T-helper 2 cell treated with Interferon-gamma antibody and Interleukin-4, amounts not matched to agents 100 ng/mL and 5 ng/mL, for 36 hours (primary cell): ENCODE measurements around the gene MCCD1. TPM values are rescaled to one million over a fixed set of nuclear protein-coding genes. Genes with fewer than 3 reads are reported as not detected.

ENCODE experiments used
- intact Hi-C: fragments of 100-400 bp; cut with micrococcal nuclease; formaldehyde crosslinking; loops from one replicate; pipeline ENCODE4 v1.15.1; 2023
- total RNA-seq: library from RNA; stranded (reverse); gene quantifications from 2 replicates; pipeline ENCODE4 v1.2.3, GENCODE V29; 2022

Gene MCCD1
- total RNA-seq, 1 donor from 2014 or later: not detected

DNA sequence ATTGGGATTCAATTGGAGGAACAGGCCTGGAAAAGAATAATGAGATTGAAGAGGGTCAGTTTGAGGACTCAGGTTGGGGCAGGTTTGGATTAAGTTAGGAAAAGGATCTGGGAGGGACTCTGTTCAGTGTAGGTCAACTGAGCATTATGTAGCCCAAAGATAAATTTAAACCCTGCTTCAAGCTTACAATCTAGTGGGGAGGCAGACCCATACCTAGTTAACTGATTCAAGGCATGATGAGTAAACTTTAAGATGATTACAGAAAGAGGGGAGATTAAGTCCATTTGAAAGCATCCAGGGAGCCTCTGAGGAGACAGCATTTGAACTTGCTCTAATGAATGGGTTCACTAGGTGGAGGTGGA, 31.9 kb downstream of the MCCD1 start:
- intact Hi-C loops: loop anchor here (1.0 kb wide), 1 partner anchor 8 kb away; no protein-coding TSS in a partner anchor

DNA sequence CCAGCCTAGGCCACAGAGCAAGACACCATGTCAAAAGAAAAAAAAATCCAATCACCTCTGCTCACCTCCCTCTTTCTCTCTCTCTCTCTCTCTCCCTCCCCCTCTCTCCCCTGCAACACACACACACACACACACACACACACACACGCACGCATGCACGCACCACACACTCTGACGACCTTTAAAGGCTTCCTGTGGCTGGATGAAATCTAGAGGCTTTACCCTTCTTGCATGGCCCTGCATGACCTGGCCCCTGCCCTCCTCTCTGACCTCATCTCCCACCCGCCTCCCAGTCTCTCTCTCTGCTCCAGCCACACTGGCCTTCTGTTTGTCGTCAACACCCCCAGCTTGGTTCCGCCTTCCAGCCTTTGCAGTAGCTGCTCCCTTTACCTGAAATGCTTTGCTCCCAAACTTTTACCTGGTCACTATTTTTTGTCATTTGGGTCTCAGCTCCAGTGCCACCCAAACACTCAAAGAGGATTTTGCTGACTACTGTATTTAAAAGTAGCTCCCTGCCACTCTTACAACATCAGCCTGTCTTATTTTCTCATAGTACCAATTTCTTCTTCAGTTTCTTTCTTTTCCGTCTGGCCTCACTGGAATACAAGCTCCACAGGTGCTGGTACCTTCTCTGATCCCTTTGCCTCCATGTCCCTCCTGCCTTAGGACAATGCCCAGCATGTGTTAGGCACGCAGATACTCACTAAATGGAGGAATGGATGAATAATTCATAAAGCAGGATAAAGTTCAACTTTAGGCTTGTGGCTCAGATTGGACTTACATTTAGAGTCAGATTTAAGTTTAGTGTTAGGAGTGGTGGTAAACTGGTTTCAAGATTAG, 39.0 kb downstream of the MCCD1 start:
- intact Hi-C loops: loop anchor here (1.0 to 2.0 kb wide), 3 partner anchors 7 to 21 kb away; partner anchors contain the start of genes ATP6V1G2, LTB and NFKBIL1

DNA sequence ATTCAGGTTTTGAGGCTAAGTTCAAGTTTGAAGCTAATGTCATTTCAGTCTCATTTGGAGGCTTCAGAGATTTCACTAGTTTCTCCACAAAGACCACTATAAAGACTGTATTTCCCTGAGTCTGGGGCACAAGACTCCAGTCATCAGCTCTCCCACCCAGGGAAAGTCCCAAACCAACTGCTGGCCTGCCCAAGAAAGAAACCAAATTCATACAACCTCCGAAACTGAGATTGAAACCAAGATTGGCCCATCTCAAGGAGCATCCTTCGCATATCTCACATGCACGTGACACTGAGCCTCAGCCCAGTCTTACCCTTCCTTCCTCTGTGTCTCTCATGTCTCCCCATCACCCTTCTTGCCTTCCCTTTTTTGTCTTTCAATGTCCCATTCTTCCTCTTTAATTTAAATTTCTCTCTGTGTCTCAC, 39.8 kb downstream of the MCCD1 start:
- intact Hi-C loops: loop anchor here (1.0 to 2.0 kb wide), 3 partner anchors 8 to 22 kb away; partner anchors contain the start of genes ATP6V1G2, LTB and NFKBIL1

DNA sequence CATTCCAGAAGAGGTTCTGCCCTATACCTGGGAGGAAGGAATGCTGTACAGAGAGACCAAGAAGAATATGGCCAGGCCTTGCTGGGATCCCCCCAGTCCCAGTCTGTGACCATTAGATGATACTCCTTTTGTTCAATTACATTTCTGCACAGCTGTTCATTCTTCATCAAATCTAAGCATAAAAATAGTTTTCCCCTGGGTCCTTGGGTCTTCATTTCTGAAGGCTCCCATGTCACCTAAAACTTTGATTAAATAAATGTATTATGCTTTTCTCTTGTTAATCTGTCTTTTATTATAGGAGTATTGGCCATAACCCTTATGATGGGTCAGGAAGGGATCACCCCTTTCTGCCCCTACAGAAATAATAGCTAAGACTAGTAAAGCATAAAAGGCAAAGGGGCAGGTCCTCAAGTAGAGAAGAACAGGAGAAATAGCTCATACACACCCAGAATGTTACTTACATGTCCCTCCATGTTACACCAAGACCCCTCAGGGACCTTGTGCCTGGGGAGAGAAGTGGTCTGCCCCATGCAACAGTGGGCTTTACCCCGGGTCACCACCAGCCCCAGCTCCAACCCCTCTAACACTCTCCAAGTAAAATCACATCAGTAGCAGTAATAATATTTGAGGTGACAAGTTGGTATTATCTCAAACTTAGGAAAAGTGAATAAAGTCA, 41.2 kb downstream of the MCCD1 start:
- intact Hi-C loops: loop anchor here (2.0 kb wide), 2 partner anchors 13 to 23 kb away; partner anchors contain the start of genes ATP6V1G2, LTB and NFKBIL1

DNA sequence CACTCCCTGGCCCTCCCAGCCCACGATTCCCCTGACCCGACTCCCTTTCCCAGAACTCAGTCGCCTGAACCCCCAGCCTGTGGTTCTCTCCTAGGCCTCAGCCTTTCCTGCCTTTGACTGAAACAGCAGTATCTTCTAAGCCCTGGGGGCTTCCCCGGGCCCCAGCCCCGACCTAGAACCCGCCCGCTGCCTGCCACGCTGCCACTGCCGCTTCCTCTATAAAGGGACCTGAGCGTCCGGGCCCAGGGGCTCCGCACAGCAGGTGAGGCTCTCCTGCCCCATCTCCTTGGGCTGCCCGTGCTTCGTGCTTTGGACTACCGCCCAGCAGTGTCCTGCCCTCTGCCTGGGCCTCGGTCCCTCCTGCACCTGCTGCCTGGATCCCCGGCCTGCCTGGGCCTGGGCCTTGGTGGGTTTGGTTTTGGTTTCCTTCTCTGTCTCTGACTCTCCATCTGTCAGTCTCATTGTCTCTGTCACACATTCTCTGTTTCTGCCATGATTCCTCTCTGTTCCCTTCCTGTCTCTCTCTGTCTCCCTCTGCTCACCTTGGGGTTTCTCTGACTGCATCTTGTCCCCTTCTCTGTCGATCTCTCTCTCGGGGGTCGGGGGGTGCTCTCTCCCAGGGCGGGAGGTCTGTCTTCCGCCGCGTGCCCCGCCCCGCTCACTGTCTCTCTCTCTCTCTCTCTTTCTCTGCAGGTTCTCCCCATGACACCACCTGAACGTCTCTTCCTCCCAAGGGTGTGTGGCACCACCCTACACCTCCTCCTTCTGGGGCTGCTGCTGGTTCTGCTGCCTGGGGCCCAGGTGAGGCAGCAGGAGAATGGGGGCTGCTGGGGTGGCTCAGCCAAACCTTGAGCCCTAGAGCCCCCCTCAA, 43.5 kb downstream of the MCCD1 start, which contains the start of gene LTA:
LTA (plus strand) TSS at position 249 of the 871 bp plus-strand sequence; CDS start at position 703, 454 bp downstream.
- intact Hi-C loops: no loop called here

DNA sequence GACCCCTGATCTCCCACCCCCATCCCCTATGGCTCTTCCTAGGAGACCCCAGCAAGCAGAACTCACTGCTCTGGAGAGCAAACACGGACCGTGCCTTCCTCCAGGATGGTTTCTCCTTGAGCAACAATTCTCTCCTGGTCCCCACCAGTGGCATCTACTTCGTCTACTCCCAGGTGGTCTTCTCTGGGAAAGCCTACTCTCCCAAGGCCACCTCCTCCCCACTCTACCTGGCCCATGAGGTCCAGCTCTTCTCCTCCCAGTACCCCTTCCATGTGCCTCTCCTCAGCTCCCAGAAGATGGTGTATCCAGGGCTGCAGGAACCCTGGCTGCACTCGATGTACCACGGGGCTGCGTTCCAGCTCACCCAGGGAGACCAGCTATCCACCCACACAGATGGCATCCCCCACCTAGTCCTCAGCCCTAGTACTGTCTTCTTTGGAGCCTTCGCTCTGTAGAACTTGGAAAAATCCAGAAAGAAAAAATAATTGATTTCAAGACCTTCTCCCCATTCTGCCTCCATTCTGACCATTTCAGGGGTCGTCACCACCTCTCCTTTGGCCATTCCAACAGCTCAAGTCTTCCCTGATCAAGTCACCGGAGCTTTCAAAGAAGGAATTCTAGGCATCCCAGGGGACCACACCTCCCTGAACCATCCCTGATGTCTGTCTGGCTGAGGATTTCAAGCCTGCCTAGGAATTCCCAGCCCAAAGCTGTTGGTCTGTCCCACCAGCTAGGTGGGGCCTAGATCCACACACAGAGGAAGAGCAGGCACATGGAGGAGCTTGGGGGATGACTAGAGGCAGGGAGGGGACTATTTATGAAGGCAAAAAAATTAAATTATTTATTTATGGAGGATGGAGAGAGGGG, 44.7 kb downstream of the MCCD1 start:
- intact Hi-C loops: loop anchor here (2.0 kb wide), 1 partner anchor 15 kb away; no protein-coding TSS in a partner anchor

DNA sequence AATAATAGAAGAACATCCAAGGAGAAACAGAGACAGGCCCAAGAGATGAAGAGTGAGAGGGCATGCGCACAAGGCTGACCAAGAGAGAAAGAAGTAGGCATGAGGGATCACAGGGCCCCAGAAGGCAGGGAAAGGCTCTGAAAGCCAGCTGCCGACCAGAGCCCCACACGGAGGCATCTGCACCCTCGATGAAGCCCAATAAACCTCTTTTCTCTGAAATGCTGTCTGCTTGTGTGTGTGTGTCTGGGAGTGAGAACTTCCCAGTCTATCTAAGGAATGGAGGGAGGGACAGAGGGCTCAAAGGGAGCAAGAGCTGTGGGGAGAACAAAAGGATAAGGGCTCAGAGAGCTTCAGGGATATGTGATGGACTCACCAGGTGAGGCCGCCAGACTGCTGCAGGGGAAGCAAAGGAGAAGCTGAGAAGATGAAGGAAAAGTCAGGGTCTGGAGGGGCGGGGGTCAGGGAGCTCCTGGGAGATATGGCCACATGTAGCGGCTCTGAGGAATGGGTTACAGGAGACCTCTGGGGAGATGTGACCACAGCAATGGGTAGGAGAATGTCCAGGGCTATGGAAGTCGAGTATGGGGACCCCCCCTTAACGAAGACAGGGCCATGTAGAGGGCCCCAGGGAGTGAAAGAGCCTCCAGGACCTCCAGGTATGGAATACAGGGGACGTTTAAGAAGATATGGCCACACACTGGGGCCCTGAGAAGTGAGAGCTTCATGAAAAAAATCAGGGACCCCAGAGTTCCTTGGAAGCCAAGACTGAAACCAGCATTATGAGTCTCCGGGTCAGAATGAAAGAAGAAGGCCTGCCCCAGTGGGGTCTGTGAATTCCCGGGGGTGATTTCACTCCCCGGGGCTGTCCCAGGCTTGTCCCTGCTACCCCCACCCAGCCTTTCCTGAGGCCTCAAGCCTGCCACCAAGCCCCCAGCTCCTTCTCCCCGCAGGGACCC, 45.6 kb downstream of the MCCD1 start:
- intact Hi-C loops: loop anchor here (2.0 kb wide), 1 partner anchor 16 kb away; no protein-coding TSS in a partner anchor

DNA sequence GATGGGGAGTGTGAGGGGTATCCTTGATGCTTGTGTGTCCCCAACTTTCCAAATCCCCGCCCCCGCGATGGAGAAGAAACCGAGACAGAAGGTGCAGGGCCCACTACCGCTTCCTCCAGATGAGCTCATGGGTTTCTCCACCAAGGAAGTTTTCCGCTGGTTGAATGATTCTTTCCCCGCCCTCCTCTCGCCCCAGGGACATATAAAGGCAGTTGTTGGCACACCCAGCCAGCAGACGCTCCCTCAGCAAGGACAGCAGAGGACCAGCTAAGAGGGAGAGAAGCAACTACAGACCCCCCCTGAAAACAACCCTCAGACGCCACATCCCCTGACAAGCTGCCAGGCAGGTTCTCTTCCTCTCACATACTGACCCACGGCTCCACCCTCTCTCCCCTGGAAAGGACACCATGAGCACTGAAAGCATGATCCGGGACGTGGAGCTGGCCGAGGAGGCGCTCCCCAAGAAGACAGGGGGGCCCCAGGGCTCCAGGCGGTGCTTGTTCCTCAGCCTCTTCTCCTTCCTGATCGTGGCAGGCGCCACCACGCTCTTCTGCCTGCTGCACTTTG, 46.7 kb downstream of the MCCD1 start, which contains the start of gene TNF:
TNF (plus strand) TSS at position 231 of the 567 bp plus-strand sequence; CDS start at position 408, 177 bp downstream.
- intact Hi-C loops: loop anchor here (2.0 kb wide), 1 partner anchor 17 kb away; no protein-coding TSS in a partner anchor

DNA sequence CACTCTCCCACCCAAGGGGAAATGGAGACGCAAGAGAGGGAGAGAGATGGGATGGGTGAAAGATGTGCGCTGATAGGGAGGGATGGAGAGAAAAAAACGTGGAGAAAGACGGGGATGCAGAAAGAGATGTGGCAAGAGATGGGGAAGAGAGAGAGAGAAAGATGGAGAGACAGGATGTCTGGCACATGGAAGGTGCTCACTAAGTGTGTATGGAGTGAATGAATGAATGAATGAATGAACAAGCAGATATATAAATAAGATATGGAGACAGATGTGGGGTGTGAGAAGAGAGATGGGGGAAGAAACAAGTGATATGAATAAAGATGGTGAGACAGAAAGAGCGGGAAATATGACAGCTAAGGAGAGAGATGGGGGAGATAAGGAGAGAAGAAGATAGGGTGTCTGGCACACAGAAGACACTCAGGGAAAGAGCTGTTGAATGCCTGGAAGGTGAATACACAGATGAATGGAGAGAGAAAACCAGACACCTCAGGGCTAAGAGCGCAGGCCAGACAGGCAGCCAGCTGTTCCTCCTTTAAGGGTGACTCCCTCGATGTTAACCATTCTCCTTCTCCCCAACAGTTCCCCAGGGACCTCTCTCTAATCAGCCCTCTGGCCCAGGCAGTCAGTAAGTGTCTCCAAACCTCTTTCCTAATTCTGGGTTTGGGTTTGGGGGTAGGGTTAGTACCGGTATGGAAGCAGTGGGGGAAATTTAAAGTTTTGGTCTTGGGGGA, 47.4 kb downstream of the MCCD1 start:
- intact Hi-C loops: loop anchor here (2.0 kb wide), 1 partner anchor 17 kb away; no protein-coding TSS in a partner anchor

DNA sequence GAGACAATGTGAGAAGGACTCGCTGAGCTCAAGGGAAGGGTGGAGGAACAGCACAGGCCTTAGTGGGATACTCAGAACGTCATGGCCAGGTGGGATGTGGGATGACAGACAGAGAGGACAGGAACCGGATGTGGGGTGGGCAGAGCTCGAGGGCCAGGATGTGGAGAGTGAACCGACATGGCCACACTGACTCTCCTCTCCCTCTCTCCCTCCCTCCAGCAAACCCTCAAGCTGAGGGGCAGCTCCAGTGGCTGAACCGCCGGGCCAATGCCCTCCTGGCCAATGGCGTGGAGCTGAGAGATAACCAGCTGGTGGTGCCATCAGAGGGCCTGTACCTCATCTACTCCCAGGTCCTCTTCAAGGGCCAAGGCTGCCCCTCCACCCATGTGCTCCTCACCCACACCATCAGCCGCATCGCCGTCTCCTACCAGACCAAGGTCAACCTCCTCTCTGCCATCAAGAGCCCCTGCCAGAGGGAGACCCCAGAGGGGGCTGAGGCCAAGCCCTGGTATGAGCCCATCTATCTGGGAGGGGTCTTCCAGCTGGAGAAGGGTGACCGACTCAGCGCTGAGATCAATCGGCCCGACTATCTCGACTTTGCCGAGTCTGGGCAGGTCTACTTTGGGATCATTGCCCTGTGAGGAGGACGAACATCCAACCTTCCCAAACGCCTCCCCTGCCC, 48.3 kb downstream of the MCCD1 start:
- intact Hi-C loops: no loop called here

DNA sequence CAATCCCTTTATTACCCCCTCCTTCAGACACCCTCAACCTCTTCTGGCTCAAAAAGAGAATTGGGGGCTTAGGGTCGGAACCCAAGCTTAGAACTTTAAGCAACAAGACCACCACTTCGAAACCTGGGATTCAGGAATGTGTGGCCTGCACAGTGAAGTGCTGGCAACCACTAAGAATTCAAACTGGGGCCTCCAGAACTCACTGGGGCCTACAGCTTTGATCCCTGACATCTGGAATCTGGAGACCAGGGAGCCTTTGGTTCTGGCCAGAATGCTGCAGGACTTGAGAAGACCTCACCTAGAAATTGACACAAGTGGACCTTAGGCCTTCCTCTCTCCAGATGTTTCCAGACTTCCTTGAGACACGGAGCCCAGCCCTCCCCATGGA, 48.8 kb downstream of the MCCD1 start:
- intact Hi-C loops: no loop called here

DNA sequence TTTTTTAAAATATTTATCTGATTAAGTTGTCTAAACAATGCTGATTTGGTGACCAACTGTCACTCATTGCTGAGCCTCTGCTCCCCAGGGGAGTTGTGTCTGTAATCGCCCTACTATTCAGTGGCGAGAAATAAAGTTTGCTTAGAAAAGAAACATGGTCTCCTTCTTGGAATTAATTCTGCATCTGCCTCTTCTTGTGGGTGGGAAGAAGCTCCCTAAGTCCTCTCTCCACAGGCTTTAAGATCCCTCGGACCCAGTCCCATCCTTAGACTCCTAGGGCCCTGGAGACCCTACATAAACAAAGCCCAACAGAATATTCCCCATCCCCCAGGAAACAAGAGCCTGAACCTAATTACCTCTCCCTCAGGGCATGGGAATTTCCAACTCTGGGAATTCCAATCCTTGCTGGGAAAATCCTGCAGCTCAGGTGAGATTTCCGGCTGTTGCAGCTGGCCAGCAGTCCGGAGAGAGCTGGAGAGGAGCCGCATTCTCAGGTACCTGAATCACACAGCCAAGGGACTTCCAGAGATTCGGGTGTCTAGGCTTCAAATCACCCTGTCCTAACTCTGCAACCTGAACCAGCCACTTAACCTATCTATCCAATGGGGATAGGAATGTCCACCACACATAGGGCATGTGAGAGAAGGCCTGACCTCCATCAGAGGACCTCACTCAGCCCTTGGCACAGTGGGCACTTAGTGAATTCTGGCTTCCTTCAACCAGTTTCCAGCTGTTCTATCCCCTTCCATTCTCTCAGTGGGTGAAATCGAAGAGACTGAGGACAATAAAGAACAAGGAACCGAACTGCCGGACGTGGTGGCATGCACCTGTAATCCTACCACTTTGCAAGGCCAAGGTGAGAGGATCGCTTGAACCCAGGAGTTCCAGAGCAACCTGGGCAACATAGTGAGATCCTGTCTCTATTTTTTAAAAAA, 49.7 kb downstream of the MCCD1 start:
- intact Hi-C loops: no loop called here

DNA sequence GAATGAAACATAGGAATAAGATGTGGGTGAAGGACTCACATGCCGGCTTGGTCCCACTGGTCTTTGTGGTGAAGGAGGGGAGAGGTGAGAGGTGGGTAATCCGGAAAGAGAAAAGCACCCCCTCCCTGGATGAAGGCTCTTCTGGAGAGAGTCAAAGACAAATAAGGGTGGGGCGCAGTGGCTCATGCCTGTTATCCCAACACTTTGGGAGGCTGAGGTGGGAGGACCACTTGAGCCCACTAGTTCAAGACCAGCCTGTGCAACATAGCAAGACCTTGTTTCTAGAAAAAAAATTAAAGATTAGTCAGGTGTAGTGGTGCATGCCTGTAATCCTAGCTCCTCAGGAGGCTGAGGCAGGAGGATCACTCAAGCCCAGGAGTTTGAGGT, 50.4 kb downstream of the MCCD1 start:
- intact Hi-C loops: no loop called here
